NAMALWA (cell line): ENCODE measurements around the gene NBAS.
"Not testable (repeated sequence)": the region's sequence is repeated elsewhere in the genome, so short reads cannot be mapped to it uniquely, and the experiment has no call there.

Experiments
- DNase-seq: peaks from one replicate; pipeline ENCODE4 v3.0.0-alpha.2; 2015; ENCODE audit warnings: low spot score

Gene NBAS

DNA sequence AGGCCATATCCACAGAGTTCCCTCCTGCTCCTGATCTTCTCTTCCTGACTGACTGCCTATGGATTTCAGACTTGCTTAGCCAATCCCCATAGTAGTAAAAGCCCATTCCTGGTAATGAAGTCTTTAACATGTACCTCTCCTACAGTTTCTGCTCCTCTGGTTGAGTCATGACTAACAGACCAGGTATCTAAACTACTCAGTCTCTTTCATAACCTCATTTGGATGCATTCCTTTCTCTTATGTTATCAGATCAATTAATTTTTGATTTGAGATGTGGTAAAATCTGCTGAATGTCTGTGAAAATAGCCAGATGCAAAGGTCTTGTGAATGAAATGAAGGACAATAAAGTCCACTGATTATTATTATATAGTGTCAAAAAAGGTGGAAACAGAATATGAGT lies 198.0 kb downstream of the NBAS start:
- no peak for DNase-seq

DNA sequence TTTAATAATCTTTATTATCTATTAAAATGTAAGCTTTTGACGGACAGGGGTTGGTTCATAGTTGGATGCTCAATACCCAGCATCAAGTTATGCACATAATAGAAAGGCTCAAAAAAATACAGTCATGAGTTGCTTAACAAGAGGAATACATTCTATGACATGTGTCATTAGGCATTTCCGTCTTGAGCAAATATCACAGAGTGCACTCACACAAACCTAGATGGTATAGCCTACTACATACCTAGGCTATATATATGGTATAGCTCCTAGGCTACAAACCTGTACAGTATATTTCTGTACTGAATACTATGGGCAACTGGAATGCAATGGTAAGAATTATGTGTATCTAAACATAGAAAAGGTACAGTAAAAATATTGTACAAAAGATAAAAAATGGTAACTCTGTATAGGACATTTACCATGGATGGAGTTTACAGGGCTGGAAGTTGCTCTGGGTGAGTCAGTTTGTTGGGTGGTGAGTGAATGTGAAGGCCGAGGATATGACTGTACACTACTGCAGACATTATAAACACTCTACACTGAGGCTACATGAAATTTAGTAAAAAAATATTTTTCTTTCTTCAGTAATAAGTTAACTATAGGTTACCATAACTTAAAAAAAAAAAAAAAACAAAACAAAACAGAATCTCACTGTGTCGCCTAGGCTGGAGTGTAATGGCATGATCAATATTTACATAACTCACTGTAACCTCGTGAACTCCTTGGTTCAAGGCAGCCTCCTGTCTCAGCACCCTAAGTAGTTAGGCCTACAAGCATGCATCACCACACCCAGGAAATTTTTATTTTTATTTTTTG lies 201.2 kb downstream of the NBAS start:
- no peak for DNase-seq

DNA sequence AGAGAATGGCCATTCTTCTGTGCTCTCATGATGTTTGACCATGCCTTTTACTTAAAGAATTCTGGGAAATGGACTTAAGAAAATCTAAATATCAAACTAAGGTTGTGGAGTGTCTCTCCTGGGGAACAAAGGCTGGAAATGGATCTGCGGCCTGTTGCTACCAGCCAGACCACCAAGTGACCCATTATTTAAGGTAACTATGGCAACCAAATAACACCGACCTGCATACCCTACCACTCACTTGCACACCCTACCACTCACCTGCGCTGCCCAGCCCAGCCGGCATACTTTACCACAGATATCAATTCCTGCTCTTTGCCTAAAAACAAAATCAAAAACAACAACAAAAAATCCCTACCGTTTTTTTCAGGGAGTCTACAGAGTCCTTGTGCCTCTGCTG lies 203.2 kb downstream of the NBAS start:
- no peak for DNase-seq

DNA sequence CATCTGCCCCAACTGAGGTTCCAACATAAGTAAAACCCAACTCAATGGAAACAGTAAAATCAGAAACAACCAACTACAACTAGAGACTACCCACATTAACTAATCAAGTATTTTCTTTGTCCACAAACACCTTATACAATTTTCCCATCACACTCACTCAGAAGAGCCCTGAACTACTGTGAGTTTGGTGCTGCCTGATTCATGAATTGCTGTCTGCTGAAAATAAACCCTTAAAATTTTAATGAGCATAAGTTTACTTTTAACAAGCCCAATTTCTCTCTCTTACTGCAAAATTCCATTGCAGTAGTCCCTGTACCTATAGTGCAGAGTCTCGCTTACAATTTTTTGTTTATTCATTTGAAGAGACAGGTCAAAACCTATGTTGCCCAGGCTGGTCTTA lies 203.9 kb downstream of the NBAS start:
- DNase-seq: no peak

DNA sequence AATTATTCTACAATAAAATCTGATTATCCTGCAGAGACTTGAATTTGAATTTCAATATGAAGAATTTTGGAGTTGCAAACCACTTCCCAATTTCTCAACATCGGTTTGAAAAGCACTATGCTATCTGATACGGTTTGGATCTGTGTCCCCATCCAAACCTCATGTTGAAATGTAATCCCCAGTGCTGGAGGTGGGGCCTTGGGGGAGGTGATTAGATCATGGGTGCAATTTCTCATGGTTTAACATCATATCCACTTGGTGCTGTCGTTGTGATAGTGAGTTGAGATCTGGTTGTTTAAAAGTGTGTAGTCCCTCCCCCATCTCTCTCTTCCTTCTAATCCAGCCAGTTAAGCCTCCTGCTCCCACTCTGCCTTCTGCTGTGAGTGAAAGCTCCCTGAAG lies 205.7 kb downstream of the NBAS start:
- DNase-seq: no peak

DNA sequence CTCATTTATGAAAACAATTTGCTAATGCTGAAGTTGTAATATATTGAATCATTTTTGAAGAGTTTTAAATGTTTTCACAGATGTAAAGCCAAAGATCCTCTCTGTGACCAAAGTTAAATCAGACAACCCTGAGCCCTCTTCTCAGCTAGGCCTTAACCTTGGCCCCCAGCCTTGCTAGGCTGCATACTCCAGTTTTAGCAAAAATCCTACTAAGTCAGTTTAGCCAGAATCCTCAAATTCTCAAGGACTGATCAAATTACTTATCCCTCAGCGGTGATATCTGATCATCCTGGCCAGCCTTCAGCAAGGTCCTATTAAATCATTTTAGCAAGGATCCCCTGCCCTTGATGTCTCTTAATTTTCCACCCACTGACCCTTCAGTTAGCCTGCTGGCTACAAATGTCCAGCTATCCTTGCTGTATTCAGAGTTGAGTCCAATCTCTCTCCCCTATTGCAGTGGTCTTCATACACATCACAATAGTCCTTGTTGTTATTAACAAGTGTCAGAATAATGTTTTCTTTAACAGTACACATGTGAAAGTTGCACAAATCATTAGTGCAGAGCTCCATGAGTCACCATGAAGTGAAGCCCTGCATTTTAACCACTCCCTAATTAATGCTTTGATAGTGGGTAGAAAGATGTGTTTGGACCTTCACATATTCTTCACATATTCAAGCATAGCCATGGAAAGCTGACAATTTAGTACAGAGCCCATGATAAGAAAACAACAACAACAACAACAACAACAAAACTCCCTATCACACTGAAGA lies 206.4 kb downstream of the NBAS start:
- DNase-seq: no peak

DNA sequence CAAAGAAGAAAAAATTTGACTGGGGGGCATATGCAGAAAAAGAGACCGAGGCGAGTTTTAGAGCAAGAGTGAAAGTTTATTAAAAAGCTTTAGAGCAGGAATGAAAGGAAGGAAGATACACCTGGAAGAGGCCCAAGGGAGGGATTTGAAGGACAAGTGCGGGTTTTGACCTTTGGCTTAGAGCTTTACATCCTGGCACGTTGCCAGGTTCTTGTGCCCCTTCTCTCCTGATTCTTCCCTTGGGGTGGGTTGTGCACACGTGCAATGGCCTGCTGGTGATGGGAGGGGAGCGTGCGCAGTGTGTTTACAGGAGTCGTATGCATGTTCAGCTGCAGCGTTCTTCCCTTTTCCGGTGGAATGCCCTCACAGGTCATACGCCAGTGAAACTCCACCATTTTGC lies 208.8 kb downstream of the NBAS start:
- no peak for DNase-seq

DNA sequence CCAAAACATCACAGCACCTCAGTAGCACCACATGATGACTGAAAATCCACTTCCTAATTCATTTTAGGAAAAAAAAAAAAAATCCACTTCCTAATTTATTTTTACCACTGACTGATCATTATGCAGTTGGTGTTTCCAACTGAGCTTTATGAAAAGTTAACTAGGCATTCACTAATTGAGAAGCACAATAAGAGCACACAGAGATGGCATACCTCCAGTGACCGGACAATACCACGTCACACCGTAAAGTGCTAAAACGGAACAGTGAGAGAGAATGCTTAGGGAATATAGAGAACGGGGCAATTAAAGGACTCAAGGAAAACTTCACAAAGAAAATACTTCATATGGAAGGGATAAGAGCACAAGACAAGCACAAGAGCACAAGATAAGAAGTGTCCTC lies 212.5 kb downstream of the NBAS start:
- DNase-seq: no peak

DNA sequence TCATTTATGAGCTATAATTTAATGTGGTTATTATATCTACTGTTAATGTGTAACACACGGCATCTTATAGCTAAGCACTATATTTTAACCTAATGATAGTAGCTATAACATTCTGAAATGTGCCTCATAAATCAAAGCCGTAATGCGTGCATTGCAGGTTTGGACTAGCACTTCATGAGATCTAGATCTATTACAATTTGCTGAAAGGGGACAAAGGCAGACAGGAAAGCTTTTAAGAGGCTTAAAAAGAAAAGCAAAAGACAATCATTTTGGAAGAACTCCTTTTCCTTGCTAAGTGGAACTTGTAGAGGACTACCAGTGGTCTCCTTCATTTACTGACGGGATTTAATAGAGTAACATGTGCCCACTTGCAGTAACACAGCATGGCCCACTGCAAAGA lies 213.1 kb downstream of the NBAS start:
- DNase-seq: no peak

DNA sequence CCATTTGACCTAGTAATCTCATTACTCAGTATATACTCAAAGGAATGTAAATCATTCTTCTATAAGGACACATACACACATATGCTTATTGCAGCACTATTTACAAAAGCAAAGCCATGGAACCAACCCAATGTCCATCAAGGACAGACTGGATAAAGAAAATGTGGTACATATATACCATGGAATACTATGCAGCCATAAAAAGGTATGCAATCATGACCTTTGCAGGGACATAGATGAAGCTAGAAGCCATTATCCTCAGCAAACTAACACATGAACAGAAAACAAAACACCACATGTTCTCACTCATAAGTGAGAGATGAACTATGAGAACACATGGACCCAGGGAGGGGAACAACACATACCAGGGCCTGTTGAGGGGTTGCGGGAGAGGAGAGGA lies 214.5 kb downstream of the NBAS start:
- no peak for DNase-seq

DNA sequence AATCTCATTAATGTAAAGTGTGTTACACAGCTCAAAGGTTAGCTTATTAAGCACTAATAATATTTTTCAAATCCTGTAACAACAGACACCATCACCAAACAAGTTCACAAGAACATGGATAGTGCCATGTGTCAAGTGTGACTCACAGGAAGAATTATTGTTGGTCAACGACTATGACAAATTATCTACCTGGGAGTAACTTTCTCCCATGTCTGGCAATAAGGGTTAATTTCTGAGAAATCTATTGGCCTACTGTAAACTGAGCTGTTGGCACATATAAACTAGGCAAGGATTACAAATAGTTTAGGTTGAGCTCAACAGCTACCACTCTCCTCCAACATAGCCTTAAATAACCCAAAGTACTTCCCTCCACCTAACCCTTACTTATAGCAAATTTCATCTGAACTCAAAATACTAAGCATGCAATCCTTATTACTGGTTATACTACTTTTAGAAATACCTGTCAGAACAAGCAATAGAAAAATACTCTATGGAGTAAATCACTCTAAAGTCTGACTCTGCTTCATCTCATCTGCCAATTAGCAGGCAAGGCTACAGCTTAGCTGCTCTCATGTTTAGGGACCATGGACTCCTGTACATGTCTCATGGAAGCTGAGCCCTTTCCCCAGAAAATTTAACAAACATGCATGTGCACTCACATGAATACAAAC lies 223.0 kb downstream of the NBAS start:
- no peak for DNase-seq

DNA sequence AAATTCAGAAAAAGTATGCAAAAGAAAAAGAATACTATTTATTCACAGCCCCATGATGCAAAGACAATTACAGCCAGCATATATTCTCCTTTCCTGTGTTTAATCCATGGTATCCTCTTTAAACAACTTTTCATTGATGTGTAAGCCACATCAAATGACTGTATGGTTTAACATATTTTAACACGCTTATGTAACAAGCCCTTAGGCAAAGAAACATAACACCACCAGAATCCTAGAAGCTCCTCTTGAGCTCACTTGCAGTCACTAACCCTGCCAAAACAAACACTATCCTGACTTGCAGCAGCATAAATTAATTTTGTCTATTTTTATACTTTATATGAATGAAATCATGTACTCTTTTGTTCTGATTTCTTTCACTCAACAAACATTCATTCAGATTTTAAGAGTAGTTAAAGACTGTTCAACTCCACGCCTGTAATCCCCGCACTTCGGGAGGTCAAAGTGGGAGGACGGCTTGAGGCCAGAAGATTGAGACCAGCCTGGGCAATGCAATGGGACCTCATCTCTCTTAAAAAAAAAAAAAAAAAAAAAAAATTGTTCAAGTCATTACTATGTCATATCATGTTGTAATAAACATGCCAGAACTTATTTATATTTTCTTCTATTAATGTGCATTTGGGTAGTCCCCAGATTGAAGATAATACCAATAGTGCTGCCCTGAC lies 226.3 kb downstream of the NBAS start:
- DNase-seq: no peak

DNA sequence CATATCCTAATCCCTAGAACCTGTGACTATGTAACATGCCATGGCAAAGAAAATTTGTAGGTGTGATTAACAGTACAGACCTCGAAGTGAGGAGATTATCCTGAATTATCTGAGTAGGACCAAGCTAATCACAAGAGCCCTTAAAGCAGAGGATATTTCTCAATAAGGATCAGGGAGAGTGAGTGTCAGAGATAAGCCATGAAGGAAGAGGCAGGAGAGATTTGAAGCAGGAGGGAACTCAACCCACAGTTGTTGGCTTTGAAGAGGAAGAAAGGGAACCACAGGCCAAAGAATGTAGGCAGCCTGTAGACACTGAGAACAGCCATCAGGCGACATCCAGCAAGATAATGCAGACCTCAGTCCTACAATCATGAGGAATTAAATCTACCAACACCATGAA lies 229.3 kb downstream of the NBAS start:
- no peak for DNase-seq

DNA sequence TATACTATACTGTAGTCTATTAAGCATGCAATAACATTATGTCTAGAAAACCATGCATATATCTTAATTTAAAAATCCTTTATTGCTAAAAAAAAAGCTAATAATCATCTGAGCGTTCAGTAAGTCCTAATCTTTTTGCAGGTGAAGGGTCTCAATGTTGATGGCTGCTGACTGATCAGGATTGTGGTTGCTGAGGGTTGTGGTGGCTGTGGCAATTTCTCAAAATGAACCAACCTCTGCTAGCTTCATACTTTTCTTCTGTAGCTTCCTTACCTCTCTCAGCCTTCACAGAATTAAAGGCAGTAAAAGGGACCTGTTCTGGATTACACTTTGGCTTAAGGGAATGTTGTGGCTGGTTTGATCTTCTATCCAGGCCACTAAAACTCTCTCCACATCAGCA lies 235.8 kb downstream of the NBAS start:
- no peak for DNase-seq

DNA sequence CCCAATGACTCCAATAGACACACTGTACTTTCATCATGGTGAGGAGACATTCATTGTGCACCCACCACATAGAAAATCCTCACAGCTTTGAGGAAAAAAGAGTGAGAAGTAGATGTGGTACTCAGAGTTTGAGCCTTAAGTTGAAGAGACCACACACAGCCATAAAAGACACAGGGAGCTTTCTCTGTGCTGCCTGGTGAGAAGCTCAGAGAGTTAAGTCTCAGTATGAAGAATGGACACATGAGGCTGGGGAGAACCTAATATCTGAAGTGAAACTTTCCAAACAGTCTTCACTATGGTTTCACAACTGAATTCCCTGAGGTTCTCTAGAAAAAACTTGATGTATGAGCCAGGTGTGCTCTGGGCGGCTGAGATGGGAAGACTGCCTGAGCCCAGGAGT lies 237.9 kb downstream of the NBAS start:
- DNase-seq: no peak

DNA sequence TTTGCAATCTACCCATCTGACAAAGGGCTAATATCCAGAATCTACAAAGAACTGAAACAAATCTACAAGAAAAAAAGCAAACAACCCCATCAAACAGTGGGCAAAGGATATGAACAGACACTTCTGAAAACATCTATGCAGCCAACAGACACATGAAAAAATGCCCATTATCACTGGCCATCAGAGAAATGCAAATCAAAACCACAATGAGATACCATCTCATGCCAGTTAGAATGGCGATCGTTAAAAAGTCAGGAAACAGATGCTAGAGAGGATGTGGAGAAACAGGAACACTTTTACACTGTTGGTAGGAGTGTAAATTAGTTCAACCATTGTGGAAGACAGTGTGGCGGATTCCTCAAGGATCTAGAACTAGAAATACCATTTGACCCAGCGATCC lies 239.7 kb downstream of the NBAS start:
- not testable (repeated sequence) for DNase-seq

DNA sequence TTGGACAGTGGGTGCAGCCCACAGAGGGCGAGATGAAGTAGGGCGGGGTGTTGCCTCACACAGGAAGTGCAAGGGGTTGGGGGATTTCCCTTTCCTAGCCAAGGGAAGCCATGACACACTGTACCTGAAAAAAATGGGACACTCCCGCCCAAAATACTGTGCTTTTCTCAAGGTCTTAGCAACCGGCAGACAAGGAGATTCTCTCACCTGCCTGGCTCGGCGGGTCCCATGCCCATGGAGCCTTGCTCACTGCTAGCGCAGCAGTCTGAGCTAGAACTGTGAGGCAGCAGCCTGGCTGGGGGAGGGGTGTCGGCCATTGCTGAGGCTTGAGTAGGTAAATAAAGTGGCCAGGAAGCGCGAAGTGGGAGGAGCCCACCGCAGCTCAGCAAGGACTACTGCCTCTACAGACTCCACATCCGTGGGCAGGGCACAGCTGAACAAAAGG lies 244.7 kb downstream of the NBAS start:
- DNase-seq: no peak

DNA sequence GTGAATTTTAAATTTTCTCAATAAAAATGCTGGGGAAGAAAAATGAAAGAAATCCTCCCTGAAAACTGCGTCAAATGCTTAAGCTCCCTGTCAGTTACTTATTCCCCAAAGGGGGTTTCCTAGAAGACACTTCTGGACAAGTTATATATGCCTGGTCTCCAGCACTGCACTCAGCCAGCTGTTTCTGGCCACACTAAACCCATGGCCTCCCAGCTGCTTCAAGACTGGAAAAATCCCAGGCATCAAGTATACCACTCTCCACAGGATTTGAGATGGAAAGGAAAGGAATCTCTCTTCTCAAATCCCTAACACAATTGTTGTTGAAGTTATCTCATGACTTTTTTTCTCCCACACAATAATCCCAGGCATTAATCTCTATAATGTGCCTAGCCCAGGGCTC lies 245.7 kb downstream of the NBAS start:
- no peak for DNase-seq

DNA sequence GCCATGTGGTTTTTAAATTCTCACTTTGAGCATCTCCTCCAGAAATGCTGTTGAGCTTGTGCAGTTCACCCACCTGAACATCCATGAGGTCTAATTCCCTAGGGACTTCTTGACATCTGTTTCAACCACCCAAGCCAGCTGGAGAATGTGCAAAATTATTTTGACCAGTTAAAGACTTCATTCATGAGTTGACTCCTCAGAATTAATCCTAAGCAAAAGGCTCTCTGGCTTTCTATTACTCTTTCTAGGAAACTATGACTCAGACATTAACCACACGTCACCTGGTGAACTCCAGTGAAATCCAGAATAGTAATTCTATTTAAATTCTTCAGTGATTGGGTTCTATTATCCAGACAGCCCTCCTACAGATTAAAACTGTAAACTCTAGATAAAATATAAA lies 247.5 kb downstream of the NBAS start:
- DNase-seq: peak; percentile 13

DNA sequence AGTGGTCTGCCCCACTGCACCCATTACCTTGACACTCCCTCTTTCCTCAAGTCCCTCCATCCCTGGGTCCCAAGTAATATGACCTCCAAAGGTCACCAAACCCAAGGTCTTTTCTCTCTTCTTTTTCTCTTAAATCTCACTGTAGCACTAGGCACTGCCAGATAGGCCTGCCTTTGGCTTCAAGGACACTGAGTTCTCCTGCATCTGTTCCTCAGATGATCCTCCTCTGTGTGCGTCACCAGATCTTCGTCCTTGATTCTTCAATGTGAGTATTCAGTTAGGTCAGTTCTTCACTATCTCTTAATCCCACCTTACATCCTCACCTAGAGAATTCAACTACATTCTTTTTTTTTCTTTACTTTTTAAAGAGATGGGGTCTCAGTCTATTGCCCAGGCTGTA lies 249.2 kb downstream of the NBAS start:
- no peak for DNase-seq

DNA sequence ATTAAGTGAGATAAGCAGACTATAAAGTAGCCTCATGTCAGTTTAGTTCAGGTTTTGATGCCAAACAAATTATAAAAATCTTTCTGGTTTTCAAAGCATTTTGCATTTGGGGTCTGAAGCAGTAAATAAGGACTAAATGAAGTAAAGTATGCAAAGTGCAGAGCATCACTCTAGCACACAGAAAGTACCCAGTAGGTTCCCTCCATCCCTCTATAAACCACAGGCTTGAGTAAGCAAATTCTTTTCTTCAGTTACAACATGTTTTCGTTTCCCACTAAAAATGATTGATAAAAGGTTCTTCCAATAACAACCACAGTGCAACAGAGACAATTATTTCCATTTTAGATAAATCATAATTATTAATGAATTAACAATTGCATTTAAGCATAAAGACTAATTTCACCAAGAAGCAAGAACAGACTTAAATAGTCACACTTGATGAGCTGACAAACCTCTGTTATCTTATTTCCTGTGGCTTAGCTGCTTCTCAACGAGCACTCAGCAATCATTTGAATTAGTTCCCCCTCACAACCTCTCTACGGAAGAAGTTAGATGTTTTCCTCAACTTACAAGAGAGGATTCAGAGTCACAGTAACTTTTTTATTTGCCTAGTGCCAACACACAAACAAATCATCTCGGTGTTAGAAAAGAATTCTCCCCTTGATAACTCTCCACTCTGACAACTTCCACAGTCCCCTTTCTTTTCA lies 249.8 kb downstream of the NBAS start:
- DNase-seq: peak; percentile 18

DNA sequence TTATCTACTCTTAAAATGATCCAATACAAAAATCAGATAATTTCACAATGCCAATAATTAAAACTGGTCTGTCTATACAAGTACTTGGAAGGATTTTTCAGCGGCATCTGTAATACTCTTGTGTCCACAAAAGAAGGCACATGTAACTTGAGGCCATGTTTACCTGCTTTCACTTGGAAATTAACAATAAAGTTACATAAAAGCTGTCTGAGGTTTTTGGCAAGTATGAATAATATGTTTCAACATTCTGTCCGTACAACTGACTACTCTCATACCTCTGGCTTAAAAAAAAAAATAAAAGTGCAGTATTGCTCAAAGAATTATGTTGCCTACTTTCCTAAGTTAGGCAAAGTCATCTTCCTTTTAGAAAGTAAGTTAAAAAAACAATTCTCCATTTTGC lies 253.6 kb downstream of the NBAS start:
- DNase-seq: no peak
